GM18868 (cell line): ENCODE measurements around the gene RO60.
"Not testable (repeated sequence)": the region's sequence is repeated elsewhere in the genome, so short reads cannot be mapped to it uniquely, and the experiment has no call there.

ENCODE experiments used
- ATAC-seq: cut with Tn5 transposase; IDR thresholded peaks from one replicate; pipeline ENCODE4 v1.9.1; 2021; ENCODE audit warnings: mild to moderate bottlenecking, moderate library complexity; ENCODE audit not compliant: unreplicated experiment

RO60 gene

DNA sequence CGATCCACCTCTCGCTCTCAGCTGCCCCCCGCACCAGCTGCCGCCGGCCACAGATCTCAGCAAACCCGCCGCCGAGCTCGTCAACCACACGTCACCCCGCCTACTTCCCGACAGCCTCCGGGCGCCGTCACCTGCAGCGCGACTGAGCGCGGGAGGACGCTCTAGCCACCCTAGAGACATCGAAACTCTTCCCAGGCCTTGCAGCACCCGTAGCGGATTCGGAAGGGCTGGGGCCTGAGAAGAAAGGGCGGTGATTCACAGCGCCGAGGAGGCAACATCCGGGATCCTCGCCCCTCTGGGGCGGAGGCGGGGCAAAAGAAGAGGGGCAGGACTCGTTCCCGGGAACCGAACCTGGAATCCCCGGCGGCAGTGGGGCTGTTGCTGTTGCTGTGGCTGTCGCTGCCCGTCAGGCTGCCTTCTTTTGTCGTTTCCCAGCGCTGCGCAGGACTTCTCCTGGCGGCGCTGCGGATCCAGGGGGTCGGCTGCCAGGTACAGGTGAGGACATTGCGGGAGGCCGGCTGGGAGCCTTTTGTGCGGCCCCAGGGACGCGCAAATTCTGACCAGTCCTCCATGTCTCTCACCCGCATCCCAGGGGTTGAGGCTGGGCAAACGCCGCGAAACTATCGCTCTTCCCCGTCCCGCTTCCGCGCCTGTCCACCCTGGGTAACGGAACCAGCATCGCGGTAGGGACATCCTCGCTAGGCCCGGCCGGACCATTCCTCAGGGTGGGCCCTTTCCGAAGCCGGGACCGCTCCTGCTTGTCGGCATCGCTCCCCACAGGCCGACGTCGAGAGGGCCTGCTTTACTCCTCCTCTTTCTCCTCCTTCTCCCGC, at the start of gene RO60, which contains the start of gene UCHL5:
Gene RO60, plus strand, starts transcription at position 331 of the 833 bp plus-strand sequence. CDS start 9,443 bp downstream, outside the sequence.
Gene UCHL5, minus strand, starts transcription at position 79 of the 833 bp plus-strand sequence. CDS start 100 bp downstream, outside the sequence.
- peak; percentile 94 for ATAC-seq

DNA sequence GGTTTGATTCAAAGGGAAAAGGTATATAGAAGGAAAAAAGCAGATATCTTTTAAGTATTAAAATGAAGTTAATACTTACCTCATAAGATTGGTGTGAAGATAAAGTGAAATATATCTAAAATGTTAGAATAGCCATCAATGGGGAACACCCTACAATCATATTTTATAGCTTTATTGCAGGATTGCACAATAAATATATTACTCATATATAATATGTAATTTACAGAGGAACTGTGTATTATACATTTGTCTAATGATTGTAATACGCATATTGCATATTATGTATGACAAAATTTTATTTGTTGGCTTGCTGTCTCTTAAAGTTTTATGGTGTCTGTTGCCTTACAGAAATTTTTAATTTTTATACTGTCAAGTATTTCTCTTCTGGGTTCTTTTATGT, 48.0 kb upstream of the RO60 start:
- ATAC-seq = no peak

DNA sequence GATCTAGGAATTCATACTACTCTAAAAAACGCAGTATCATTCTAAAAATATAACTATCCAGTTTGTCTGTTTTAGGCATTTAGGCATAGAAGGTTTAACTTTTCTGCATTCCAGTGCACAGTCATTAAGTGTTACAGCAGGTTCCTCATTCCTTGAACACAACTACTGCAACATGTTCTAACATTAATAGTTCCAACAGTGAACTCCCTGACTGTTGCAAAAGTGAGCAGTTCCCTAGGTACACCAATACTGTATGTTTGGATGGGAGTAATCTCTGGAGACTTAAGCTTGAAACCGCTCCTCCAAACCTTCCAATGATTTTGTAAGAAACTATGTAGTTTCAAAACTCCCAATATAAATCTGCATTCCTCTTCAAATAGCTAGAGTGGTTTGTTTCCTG, 46.4 kb upstream of the RO60 start:
- ATAC-seq = no peak

DNA sequence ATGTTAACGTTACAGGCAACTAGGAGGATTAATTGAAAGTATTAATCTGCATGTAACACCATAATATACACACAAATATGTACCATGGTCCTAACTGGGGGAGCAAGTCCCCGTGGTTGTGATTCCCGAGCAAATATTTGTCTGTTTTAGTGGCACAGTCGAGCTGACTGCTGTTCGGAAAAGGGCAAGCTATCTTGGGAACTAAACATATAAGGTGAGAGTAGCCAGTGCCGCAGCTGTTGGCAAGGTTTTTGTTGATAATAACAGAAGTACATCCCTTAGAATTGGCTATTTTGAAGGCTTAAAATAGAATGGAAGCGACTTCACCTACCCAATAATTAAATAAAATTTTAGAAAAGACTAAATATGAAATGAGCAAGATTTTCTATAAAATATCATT, 45.7 kb upstream of the RO60 start:
- no peak for ATAC-seq

DNA sequence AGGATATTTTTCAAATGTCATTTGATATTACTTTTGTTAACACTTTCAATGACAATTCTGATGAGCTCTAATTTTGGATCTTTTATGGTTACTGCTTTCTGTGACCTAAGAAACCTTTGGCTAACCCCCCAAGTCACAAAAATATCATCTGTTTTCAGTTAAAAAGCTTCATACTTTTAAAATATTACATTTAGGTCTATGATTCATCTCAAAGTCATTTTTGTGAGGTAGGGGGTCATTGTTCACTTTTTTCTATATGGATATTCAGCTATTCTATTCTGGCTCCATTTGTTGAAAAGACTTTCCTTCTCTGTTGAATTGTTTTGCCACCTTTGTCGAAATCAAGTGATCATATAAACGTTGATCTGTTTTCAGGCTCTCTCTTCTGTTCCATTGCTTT, 45.0 kb upstream of the RO60 start:
- no peak for ATAC-seq

DNA sequence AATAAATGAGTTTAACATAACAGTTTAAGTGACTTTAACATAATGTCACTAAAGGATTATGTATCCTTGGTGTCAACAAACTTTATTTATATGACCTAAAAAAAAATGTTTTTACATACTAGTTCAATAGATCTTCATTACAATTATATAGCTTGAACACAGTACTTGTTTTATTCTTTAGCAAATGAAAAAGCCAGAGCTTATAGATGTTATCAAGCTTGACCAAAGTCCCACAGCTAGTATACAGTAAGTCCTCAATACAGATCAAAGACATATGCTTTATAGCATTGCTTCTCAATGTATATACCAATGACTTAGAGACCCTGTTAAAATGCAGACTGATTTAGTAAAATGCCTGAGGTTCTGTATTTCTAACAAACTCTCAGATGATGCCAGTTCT, 42.6 kb upstream of the RO60 start:
- no peak for ATAC-seq

DNA sequence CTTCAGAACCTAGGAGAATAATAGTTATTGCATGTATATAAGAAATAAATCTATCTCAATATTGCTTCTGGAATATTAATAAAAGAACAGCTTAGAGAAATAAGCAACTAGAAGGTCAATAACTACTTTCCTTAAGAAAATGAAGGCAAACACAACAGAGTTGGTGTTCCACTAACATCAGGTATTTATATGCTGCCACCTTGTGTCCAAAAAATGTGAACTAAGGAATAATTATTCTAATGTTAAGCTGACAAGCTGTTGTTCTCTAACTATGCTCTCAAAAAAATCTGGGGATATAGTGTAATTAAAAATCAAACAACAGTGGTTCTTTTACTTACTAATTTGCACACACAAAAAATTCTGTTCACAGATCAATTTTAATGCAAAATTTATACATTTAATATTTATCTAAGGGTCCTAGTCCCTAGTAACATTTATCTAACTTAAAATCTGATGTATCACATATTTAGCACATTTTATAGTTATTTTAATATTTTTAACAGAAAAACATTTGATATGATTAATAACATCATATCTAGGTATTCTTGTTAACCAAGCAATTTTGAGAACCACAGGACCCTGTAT, 39.9 kb upstream of the RO60 start:
- ATAC-seq = peak; percentile 84

DNA sequence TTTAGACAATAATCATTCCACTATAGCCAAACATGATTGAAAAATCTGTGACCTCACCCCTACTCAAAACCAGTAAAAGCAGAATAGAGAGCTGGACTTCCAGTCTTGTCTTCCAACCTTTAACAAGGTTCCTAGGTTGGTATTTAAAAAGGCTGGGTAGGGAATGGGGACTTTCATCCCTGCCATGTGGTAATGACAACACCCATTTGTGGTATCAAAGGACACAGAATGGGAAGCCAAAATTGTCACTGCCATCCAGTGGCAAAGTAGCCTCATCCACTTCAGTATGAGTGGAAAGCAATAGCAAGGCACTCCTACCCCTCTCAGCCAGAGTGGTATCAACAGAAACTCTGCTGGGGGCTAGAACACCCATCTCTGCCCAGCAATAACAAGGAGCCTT, 34.2 kb upstream of the RO60 start:
- no peak for ATAC-seq

DNA sequence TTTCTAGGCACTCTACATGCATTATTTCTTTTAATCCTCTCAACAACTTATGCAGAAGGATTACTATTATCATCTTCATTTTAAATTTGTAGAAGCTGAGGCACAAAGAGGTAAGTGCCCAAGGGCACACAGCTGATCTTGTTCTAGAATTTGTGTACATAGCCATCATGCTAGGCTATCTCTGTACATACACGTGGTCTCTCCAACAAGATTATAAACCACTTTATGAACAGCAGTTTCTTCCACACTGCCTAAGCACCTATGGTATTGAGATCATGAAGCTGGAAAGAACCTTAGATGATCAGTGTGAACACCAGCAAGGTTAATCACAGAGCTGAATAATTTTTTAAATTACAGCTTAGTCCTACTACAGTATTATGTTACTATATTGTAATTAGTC, 29.1 kb upstream of the RO60 start:
- ATAC-seq = no peak

DNA sequence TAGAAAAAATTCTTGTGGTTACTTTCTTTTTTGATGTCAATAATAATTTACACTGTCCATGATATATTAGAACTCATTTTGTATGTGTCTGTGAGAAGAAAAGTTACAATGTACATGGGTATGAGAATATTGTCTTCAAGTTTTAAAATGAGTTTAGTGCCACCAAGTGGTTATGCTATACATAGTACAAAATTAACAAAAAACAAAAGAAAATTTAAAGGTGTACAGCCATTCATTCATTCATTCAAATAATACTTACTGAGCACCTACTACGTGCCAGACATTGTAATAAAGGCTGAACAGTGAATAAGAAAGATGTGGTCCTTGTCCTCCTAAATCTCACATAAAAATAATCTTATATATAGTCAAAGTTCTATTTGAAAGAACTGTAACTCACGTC, 28.0 kb upstream of the RO60 start:
- peak; percentile 71 for ATAC-seq

DNA sequence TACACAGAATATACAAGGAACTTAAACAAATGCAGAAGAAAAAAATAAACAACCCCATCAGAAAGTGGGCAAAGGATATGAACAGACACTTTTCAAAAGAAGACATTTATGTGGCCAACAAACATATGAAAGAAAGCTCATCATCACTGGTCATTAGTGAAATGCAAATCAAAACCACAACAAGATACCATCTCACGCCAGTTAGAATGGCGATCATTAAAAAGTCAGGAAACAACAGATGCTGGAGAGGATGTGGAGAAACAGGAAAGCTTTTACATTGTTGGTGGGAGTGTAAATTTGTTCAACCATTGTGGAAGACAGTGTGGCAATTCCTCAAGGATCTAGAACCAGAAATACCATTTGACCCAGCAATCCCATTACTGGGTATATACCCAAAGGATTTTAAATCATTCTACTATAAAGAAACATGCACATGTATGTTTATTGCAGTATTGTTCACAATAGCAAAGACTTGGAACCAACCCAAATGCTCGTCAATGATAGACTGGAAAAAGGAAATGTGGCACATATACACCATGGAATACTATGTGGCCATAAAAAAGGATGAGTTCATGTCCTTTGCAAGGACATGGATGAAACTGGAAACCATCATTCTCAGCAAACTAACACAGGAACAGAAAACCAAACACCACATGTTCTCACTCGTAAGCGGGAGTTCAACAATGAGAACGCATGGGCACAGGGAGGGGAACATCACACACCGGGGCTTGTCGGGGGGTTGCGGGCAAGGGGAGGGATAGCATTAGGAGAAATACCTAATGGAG, 26.6 kb upstream of the RO60 start:
- not testable (repeated sequence) for ATAC-seq

DNA sequence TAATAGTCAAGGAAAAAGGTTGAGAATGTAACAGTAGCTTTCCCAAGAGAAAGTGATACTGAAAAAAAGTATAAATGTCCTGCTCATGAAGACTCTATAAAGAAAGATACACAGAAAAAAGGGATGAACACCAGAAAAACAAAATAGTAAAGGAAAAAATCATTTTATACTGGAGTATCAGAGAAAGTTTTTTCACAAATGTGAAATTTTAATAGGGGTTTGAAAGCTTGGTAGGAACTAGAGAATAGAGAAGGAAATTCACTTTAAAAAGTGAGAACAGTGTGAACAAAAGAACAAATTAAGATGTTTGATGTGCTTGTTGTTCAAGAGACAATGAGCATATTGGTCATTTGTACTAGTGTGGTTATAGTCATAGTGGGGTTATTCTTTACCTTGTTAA, 25.8 kb upstream of the RO60 start:
- no peak for ATAC-seq

DNA sequence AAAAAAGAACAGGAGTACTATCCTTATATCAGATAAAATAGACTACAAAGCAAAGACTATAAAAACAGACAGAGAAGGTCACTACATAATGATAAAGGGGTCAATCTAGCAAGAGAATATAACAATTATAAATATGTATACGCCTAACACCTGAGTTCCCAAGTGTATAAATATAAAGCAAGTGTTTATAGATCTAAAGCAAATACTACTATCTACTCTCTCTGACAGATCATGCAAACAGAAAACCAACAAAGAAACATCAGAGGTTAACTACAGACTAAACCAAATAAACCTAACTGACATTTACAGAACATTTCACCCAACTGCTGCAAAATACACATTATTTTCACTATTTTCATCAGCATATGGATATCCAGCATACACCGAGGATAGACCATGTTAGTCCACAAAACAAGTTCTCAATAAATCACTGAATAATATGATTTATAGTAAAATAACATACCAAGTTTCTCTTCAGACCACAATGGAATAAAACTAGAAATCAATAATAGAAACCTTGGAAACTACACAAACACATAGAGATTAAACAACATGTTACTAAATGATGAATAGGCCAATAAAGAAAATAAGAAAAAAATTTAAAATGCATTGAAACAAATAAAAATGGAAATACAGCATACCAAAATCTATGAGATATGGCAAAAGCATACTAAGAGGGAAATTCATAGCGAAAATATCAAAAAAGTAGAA, 22.9 kb upstream of the RO60 start:
- ATAC-seq = no peak

DNA sequence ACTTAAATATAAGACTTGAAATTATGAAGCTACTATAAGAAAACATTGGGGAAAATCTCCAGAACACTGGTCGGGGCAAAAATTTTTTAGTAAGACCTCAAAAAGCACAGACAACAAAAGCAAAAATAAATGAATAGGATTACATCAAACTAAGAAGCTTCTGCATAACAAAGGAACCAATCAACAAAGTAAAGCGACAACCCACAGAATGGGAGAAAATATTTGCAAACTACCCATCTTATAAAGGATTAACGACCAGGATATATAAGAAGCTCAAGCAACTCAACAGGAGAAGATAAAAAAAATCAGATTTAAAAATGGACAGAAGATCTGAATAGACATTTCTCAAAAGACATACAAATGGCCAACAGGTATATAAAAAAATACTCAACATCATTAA, 19.4 kb upstream of the RO60 start:
- no peak for ATAC-seq

DNA sequence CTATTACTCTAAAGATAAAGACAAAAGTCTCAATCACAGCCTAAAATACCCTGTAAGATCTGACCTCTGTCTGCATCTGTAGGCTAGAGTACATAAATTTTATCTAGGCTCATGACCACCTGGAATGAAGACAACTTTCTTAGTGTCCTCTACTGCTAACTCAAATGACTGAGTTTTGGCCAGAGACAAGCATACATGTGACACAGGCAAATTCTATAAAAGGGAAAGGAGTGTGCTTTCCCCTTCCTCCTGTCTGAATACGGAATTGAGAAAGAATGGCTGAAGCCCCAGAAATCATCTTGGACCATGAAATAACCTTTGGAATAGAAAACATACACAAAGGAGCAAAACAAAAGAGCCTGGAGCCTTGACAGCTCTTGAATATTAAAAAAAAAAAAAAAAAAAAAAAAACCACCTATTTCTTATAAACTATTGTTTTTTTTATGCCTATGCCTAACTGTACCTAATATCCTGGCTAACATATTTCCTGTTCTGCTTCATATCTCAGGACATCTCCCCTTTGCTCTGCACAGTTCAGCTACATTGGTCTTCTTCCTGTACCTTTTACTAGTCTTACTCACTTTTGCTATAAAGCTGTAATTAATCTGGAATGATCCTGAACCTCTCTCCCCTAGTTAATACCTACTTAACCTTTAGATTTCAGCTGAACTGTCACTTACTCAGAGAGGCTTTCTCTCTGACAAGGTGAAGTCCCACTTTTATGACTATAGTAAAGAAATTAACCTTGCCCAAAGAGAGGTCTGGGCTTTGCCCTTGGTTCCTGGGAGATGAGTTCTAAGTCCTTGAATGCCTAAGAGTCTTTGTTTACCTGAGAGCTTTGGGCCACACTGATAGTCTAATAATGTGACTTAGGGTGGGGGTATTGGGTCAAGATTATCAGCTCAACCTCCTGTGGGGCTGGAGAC, 16.4 kb upstream of the RO60 start:
- ATAC-seq = no peak

DNA sequence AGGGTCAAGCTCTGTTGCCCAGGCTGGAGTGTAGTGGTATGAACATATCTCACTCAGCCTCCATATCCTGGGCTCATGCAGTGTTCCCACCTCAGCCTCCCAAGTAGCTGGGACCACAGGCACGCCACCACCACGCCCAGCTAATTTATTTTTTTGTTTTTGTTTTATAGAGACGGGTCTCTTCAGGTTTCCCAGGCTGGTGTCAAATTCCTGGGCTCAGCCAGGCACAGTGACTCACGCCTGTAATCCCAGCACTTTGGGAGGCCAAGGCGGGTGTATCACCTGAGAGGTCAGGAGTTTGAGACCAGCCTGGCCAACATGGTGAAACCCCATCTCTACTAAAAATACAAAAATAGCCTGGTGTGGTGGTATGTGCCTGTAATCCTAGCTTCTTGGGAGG, 10.5 kb upstream of the RO60 start:
- not testable (repeated sequence) for ATAC-seq

DNA sequence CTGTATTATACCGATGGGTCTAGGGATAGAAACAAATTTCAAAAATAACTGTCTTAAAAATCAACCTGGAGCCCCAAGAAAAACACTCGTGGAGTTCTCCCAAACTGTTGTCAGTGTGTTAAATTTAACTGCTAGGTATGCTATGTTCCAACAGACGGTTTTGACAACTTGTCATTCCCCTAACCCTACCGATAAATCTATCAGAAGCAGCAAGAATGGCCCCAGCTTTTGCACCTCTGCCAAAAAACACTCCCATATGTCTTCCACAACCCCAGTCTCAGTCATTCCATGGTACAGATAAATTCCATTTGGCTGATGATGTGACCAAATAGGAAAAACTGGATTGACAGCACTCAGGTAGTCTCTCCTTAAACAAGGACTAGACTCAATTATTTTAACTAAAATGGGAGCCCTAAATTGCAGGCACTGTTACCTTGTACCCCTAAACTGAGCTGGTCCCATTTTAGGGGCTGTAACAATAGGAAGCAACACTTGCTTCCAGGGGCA, 5.2 kb upstream of the RO60 start:
- ATAC-seq = no peak

DNA sequence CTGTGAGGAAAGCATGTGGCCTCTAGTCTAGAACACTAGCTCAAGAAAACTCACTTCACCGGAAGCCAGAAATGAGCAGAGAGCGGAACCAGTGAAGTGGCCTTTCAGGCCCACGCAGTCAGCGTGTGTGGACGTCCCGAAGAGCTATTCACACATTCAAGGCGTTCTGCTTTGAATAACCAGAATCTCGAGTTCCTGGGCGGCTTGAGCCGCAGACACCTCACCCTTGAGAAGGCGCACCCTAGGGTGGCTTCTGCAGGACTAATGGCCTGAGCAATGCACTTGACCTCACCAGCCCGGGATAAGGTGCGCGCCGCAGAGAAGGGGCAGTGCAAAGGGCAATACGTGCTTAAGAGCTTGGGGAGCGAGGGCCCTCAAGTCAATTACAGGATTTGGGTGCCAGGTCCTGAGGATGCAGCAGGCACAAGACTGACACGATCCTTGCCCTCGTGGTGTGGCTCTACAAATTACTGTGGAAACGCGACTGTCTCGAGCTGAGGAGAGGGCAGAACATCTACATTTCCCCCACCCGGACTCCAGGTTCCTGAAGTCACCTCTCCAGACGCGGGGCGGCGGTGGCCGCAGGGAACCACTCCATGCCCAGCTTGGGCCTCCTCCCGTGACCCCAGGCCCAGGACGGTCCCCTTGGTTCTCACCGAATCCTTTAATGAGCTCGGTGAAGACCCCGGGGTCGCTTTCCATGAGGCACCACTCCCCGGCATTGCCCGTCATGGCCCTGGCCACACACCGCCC, 707 bp upstream of the RO60 start:
- ATAC-seq = peak; percentile 42

DNA sequence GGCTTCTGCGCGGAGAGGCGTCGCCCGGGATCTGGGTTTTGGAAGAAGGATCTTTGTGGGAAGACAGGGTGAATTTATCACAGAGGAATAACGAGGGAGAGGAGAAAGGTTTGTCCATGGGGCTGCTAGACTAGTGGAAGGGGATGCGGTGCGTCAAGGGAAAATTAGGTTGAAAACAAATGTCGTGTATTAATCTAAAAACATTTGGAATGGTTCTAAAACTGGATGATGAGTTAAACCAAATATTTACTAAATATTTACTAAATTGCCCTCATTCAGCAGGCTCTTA, 647 bp downstream of the RO60 start:
- ATAC-seq = no peak
